ENCODE data around the gene PLCB3. TPM values are rescaled to one million over a fixed set of nuclear protein-coding genes. Genes with fewer than 3 reads are reported as not detected.
A peak's percentile ranks its signal among the peaks of the same experiment; 100 is the strongest.

The PLCB3 gene
- total and polyA plus RNA-seq, 10 of the 15 experiments (the other 5 are each of a cell fraction or from before 2014, with no cell fraction given) = 0.03 to 10.3 (median 3.3) TPM

DNA sequence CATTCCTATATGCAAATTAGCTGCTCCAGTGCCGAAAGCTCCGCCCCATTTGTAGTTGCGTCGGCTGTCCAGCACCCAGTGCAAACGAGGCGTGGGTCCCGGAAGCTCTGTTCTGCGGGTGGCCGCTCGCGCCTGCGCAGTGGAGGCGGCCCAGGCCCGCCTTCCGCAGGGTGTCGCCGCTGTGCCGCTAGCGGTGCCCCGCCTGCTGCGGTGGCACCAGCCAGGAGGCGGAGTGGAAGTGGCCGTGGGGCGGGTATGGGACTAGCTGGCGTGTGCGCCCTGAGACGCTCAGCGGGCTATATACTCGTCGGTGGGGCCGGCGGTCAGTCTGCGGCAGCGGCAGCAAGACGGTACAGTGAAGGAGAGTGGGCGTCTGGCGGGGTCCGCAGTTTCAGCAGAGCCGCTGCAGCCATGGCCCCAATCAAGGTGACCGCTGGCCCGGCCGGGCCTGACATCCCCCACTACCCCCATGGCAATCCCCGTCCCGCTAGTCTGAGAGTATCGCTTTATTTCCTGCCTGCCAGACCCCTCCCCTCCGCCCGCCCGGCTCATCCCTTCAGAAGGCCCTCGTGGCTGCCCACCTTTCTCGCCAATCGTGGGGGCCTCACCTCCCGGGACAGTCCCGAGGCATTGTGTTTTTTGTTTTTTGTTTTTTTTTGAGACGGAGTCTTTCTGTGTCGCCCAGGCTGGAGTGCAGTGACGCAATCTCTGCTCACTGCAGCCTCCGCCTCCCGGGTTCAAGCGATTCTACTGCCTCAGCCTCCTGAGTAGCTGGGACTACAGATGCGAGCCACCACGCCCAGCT, 66.8 kb downstream of the PLCB3 start, which contains the start of gene PRDX5 (continued):
- TF ChIP-seq IKZF1 (conservative IDR thresholded peaks at IDR 0.05) (peak; percentile 65; the same call in 1 of the 2 replicates), SRF (IDR thresholded peaks at IDR 0.05; ENCODE audit: low read depth in 2 of 2, low read length in 2 of 2) (0 out of 4 replicates have a peak, but pooled peaks of 1 of the 2 experiments have one; percentile 43), GABPA (IDR thresholded peaks at IDR 0.05; ENCODE audit: low read depth) (no peak), NRF1 (conservative IDR thresholded peaks at IDR 0.05; ENCODE audit: low read depth, low read length) (peak; percentile 93), FOS (IDR thresholded peaks at IDR 0.05; ENCODE audit: borderline replicate concordance, extremely low read depth, insufficient read length) (no peak), RELB (IDR thresholded peaks at IDR 0.05; ENCODE audit: low read depth) (no peak), ZBTB4 (CRISPR knock-in tag; IDR thresholded peaks at IDR 0.05) (no peak)
- TF ChIP-seq, protein P1, sequence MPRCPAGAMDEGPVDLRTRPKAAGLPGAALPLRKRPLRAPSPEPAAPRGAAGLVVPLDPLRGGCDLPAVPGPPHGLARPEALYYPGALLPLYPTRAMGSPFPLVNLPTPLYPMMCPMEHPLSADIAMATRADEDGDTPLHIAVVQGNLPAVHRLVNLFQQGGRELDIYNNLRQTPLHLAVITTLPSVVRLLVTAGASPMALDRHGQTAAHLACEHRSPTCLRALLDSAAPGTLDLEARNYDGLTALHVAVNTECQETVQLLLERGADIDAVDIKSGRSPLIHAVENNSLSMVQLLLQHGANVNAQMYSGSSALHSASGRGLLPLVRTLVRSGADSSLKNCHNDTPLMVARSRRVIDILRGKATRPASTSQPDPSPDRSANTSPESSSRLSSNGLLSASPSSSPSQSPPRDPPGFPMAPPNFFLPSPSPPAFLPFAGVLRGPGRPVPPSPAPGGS (IDR thresholded peaks at IDR 0.05; ENCODE audit: borderline replicate concordance, insufficient read depth, low read depth, low read length, poor library complexity, severe bottlenecking) = peak; percentile 37
- TF ChIP-seq, protein P2, sequence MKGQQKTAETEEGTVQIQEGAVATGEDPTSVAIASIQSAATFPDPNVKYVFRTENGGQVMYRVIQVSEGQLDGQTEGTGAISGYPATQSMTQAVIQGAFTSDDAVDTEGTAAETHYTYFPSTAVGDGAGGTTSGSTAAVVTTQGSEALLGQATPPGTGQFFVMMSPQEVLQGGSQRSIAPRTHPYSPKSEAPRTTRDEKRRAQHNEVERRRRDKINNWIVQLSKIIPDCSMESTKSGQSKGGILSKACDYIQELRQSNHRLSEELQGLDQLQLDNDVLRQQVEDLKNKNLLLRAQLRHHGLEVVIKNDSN (IDR thresholded peaks at IDR 0.05; ENCODE audit: borderline replicate concordance, extremely low read length, insufficient read depth, low read depth, low read length) = no peak

Small RNAs within 50 kb of the gene (small RNA-seq; reads per million reads assigned to genes)
- not detected for gene RF00019

Other genes with a start within 250 kb of the PLCB3 start
Only the 7 nearest of the 19 such genes appear.
- 39.0 and 43.1 TPM in 2 replicates for gene TRPT1, start 25.3 kb upstream of the PLCB3 start, total RNA-seq (2014; rRNA removed)
- gene TRPT1, start 25.3 kb upstream of the PLCB3 start, total RNA-seq (2014; rRNA removed; fragmentation: Illumina TruSeq; extraction: Trizol) = 17.8 and 19.9 TPM in 2 replicates
- gene TRPT1, start 25.3 kb upstream of the PLCB3 start, total RNA-seq (2021) = 37.7 and 39.2 TPM in 2 replicates
- gene TRPT1, start 25.3 kb upstream of the PLCB3 start, polyA plus RNA-seq (2011; rRNA removed) = 12.1 and 23.8 TPM in 2 replicates
- gene TRPT1, start 25.3 kb upstream of the PLCB3 start, polyA plus RNA-seq (2014; fragmentation: Illumina TruSeq; extraction: Trizol) = 13.0 and 14.3 TPM in 2 replicates
- gene TRPT1, start 25.3 kb upstream of the PLCB3 start, polyA plus RNA-seq (2014; fragmentation: Nextera tagmentation; extraction: Ambion mirVana) = 10 to 100 TPM in 1 of 2 experiments, 1 to 10 TPM in 1; 7.1 to 21.3 TPM
- 42.0 and 43.7 TPM in 2 replicates for gene TRPT1, start 25.3 kb upstream of the PLCB3 start, polyA plus RNA-seq (2014; rRNA removed)
- 10 to 100 TPM; 49.9 to 63.0 TPM for gene TRPT1, start 25.3 kb upstream of the PLCB3 start, polyA plus RNA-seq (2016; fragmentation: Nextera tagmentation; extraction: Ambion mirVana)
- gene NUDT22, start 25.3 kb upstream of the PLCB3 start, total RNA-seq (2014; rRNA removed) = 102 and 115 TPM in 2 replicates
- gene NUDT22, start 25.3 kb upstream of the PLCB3 start, total RNA-seq (2014; rRNA removed; fragmentation: Illumina TruSeq; extraction: Trizol) = 31.0 and 37.7 TPM in 2 replicates
- gene NUDT22, start 25.3 kb upstream of the PLCB3 start, total RNA-seq (2021) = 87.7 and 91.0 TPM in 2 replicates
- 21.2 and 38.5 TPM in 2 replicates for gene NUDT22, start 25.3 kb upstream of the PLCB3 start, polyA plus RNA-seq (2011; rRNA removed)
- 6.0 and 17.0 TPM in 2 replicates for gene NUDT22, start 25.3 kb upstream of the PLCB3 start, polyA plus RNA-seq (2014; fragmentation: Illumina TruSeq; extraction: Trizol)
- 10 to 100 TPM in 1 of 2 experiments, 1 to 10 TPM in 1; 6.7 to 20.9 TPM for gene NUDT22, start 25.3 kb upstream of the PLCB3 start, polyA plus RNA-seq (2014; fragmentation: Nextera tagmentation; extraction: Ambion mirVana)
- gene NUDT22, start 25.3 kb upstream of the PLCB3 start, polyA plus RNA-seq (2014; rRNA removed) = 94.4 and 118 TPM in 2 replicates
- 10 to 100 TPM; 95.8 to 99.2 TPM for gene NUDT22, start 25.3 kb upstream of the PLCB3 start, polyA plus RNA-seq (2016; fragmentation: Nextera tagmentation; extraction: Ambion mirVana)
- gene DNAJC4, start 21.0 kb upstream of the PLCB3 start, total RNA-seq (2014; rRNA removed) = 19.8 and 26.1 TPM in 2 replicates
- 19.3 and 22.5 TPM in 2 replicates for gene DNAJC4, start 21.0 kb upstream of the PLCB3 start, total RNA-seq (2014; rRNA removed; fragmentation: Illumina TruSeq; extraction: Trizol)
- gene DNAJC4, start 21.0 kb upstream of the PLCB3 start, total RNA-seq (2021) = 33.7 and 36.4 TPM in 2 replicates
- gene DNAJC4, start 21.0 kb upstream of the PLCB3 start, polyA plus RNA-seq (2011; rRNA removed) = 22.4 and 33.9 TPM in 2 replicates
- gene DNAJC4, start 21.0 kb upstream of the PLCB3 start, polyA plus RNA-seq (2014; fragmentation: Illumina TruSeq; extraction: Trizol) = 12.0 and 27.8 TPM in 2 replicates
- 1 to 10 TPM; 3.7 to 9.7 TPM for gene DNAJC4, start 21.0 kb upstream of the PLCB3 start, polyA plus RNA-seq (2014; fragmentation: Nextera tagmentation; extraction: Ambion mirVana)
- gene DNAJC4, start 21.0 kb upstream of the PLCB3 start, polyA plus RNA-seq (2014; rRNA removed) = 64.9 and 70.6 TPM in 2 replicates
- gene DNAJC4, start 21.0 kb upstream of the PLCB3 start, polyA plus RNA-seq (2016; fragmentation: Nextera tagmentation; extraction: Ambion mirVana) = 10 to 100 TPM; 32.4 to 35.0 TPM
- gene VEGFB, start 16.9 kb upstream of the PLCB3 start, total RNA-seq (2014; rRNA removed) = 23.3 and 25.4 TPM in 2 replicates
- gene VEGFB, start 16.9 kb upstream of the PLCB3 start, total RNA-seq (2014; rRNA removed; fragmentation: Illumina TruSeq; extraction: Trizol) = 16.3 and 17.5 TPM in 2 replicates
- gene VEGFB, start 16.9 kb upstream of the PLCB3 start, total RNA-seq (2021) = 75.8 and 81.7 TPM in 2 replicates
- 8.4 and 11.1 TPM in 2 replicates for gene VEGFB, start 16.9 kb upstream of the PLCB3 start, polyA plus RNA-seq (2011; rRNA removed)
- 17.0 and 24.2 TPM in 2 replicates for gene VEGFB, start 16.9 kb upstream of the PLCB3 start, polyA plus RNA-seq (2014; fragmentation: Illumina TruSeq; extraction: Trizol)
- 10 to 100 TPM in 1 of 2 experiments, 1 to 10 TPM in 1; 7.0 to 28.1 TPM for gene VEGFB, start 16.9 kb upstream of the PLCB3 start, polyA plus RNA-seq (2014; fragmentation: Nextera tagmentation; extraction: Ambion mirVana)
- gene VEGFB, start 16.9 kb upstream of the PLCB3 start, polyA plus RNA-seq (2014; rRNA removed) = 32.8 and 46.0 TPM in 2 replicates
- 10 to 100 TPM; 12.4 to 12.7 TPM for gene VEGFB, start 16.9 kb upstream of the PLCB3 start, polyA plus RNA-seq (2016; fragmentation: Nextera tagmentation; extraction: Ambion mirVana)
- 47.8 and 62.4 TPM in 2 replicates for gene FKBP2, start 10.4 kb upstream of the PLCB3 start, total RNA-seq (2014; rRNA removed)
- 39.1 and 41.5 TPM in 2 replicates for gene FKBP2, start 10.4 kb upstream of the PLCB3 start, total RNA-seq (2014; rRNA removed; fragmentation: Illumina TruSeq; extraction: Trizol)
- gene FKBP2, start 10.4 kb upstream of the PLCB3 start, total RNA-seq (2021) = 31.6 and 37.1 TPM in 2 replicates
- 10.7 and 25.5 TPM in 2 replicates for gene FKBP2, start 10.4 kb upstream of the PLCB3 start, polyA plus RNA-seq (2011; rRNA removed)
- gene FKBP2, start 10.4 kb upstream of the PLCB3 start, polyA plus RNA-seq (2014; fragmentation: Illumina TruSeq; extraction: Trizol) = 7.5 and 37.5 TPM in 2 replicates
- gene FKBP2, start 10.4 kb upstream of the PLCB3 start, polyA plus RNA-seq (2014; fragmentation: Nextera tagmentation; extraction: Ambion mirVana) = 10 to 100 TPM in 1 of 2 experiments, 1 to 10 TPM in 1; 1.8 to 26.8 TPM
- gene FKBP2, start 10.4 kb upstream of the PLCB3 start, polyA plus RNA-seq (2014; rRNA removed) = 58.6 and 61.9 TPM in 2 replicates
- 10 to 100 TPM; 95.0 to 99.7 TPM for gene FKBP2, start 10.4 kb upstream of the PLCB3 start, polyA plus RNA-seq (2016; fragmentation: Nextera tagmentation; extraction: Ambion mirVana)
- gene PPP1R14B, start 4.6 kb upstream of the PLCB3 start, total RNA-seq (2014; rRNA removed) = 219 and 251 TPM in 2 replicates
- gene PPP1R14B, start 4.6 kb upstream of the PLCB3 start, total RNA-seq (2014; rRNA removed; fragmentation: Illumina TruSeq; extraction: Trizol) = 170 and 195 TPM in 2 replicates
- 264 and 283 TPM in 2 replicates for gene PPP1R14B, start 4.6 kb upstream of the PLCB3 start, total RNA-seq (2021)
- gene PPP1R14B, start 4.6 kb upstream of the PLCB3 start, polyA plus RNA-seq (2011; rRNA removed) = 75.7 and 138 TPM in 2 replicates
- gene PPP1R14B, start 4.6 kb upstream of the PLCB3 start, polyA plus RNA-seq (2014; fragmentation: Illumina TruSeq; extraction: Trizol) = 42.7 and 109 TPM in 2 replicates
- 10 to 100 TPM in 1 of 2 experiments, 1 to 10 TPM in 1; 8.4 to 27.7 TPM for gene PPP1R14B, start 4.6 kb upstream of the PLCB3 start, polyA plus RNA-seq (2014; fragmentation: Nextera tagmentation; extraction: Ambion mirVana)
- 222 and 270 TPM in 2 replicates for gene PPP1R14B, start 4.6 kb upstream of the PLCB3 start, polyA plus RNA-seq (2014; rRNA removed)
- gene PPP1R14B, start 4.6 kb upstream of the PLCB3 start, polyA plus RNA-seq (2016; fragmentation: Nextera tagmentation; extraction: Ambion mirVana) = 10 to 100 TPM; 59.7 to 84.0 TPM
- 67.2 and 68.2 TPM in 2 replicates for gene BAD, start 33.1 kb downstream of the PLCB3 start, total RNA-seq (2014; rRNA removed)
- gene BAD, start 33.1 kb downstream of the PLCB3 start, total RNA-seq (2014; rRNA removed; fragmentation: Illumina TruSeq; extraction: Trizol) = 11.7 and 14.3 TPM in 2 replicates
- 41.0 and 41.1 TPM in 2 replicates for gene BAD, start 33.1 kb downstream of the PLCB3 start, total RNA-seq (2021)
- gene BAD, start 33.1 kb downstream of the PLCB3 start, polyA plus RNA-seq (2011; rRNA removed) = 16.1 and 38.1 TPM in 2 replicates
- gene BAD, start 33.1 kb downstream of the PLCB3 start, polyA plus RNA-seq (2014; fragmentation: Illumina TruSeq; extraction: Trizol) = 1.1 and 6.7 TPM in 2 replicates
- 1 to 10 TPM; 1.5 to 7.4 TPM for gene BAD, start 33.1 kb downstream of the PLCB3 start, polyA plus RNA-seq (2014; fragmentation: Nextera tagmentation; extraction: Ambion mirVana)
- 61.8 and 85.7 TPM in 2 replicates for gene BAD, start 33.1 kb downstream of the PLCB3 start, polyA plus RNA-seq (2014; rRNA removed)
- gene BAD, start 33.1 kb downstream of the PLCB3 start, polyA plus RNA-seq (2016; fragmentation: Nextera tagmentation; extraction: Ambion mirVana) = 10 to 100 TPM; 62.6 to 65.5 TPM